Glutamatergic neuron (in vitro differentiated cells): ENCODE data around the gene ANKH. TPM values are rescaled to one million over a fixed set of nuclear protein-coding genes. Genes with fewer than 3 reads are reported as not detected.

ENCODE experiments used
- DNase-seq: peaks from one replicate; pipeline ENCODE4 v3.0.0; 2022
- H3K27ac Mint-ChIP-seq: one replicate; pipeline ENCODE4 v1.8.0; 2020; ENCODE audit warnings: mild to moderate bottlenecking, mixed read lengths, inconsistent platforms; ENCODE audit not compliant: unreplicated experiment
- H3K27me3 Mint-ChIP-seq: one replicate; pipeline ENCODE4 v1.8.0; 2020; ENCODE audit warnings: mild to moderate bottlenecking, moderate library complexity, mixed read lengths, inconsistent platforms; ENCODE audit not compliant: unreplicated experiment
- H3K36me3 Mint-ChIP-seq: one replicate; pipeline ENCODE4 v1.8.0; 2020; ENCODE audit warnings: mild to moderate bottlenecking, mixed read lengths, inconsistent platforms; ENCODE audit not compliant: unreplicated experiment
- H3K4me1 Mint-ChIP-seq: one replicate; pipeline ENCODE4 v1.8.0; 2020; ENCODE audit warnings: mild to moderate bottlenecking, low read depth, mixed read lengths, inconsistent platforms; ENCODE audit not compliant: unreplicated experiment
- H3K4me3 Mint-ChIP-seq: one replicate; pipeline ENCODE4 v1.8.0; 2020; ENCODE audit warnings: mild to moderate bottlenecking, mixed read lengths, inconsistent platforms; ENCODE audit not compliant: unreplicated experiment
- H3K9me3 Mint-ChIP-seq: one replicate; pipeline ENCODE4 v1.8.0; 2020; ENCODE audit warnings: mild to moderate bottlenecking, moderate library complexity, mixed read lengths, inconsistent platforms; ENCODE audit not compliant: unreplicated experiment
- CTCF ChIP-seq: fragments of 200-600 bp; sonication (generic); IDR thresholded peaks from one replicate; pipeline ENCODE4 v1.5.0; 2021; ENCODE audit not compliant: partially characterized antibody, unreplicated experiment
- total RNA-seq: library from RNA; stranded (reverse); fragmentation: NEBNext Ultra II Directional; extraction: Animal tissue kit (Norgen Biotek cat#: 25700); gene quantifications from one replicate; pipeline ENCODE4 v1.2.1, GENCODE V29; 2021; ENCODE audit not compliant: unreplicated experiment

The ANKH gene
- total RNA-seq, 1 donor from 2014 or later, result 83.3 TPM

GRCh38 chr5:14662721-14663260 lies 208.8 kb downstream of the ANKH start:
- no peak overlapping the region for H3K4me3 Mint-ChIP-seq
- no peaks in the 10 kb centered on the region for H3K36me3 Mint-ChIP-seq
- H3K4me1 Mint-ChIP-seq, result peaks cover 10% of the 10 kb centered on the region
- peaks cover 5% of the 10 kb centered on the region for H3K27me3 Mint-ChIP-seq
- H3K27ac Mint-ChIP-seq, result no peak overlapping the region
- no peak for TF ChIP-seq CTCF
- no peak for DNase-seq
- peaks cover 4% of the 10 kb centered on the region for H3K9me3 Mint-ChIP-seq

- H3K4me1 Mint-ChIP-seq, result peaks cover 8% of the 10 kb centered on the region
Observed at GRCh38 chr5:14660833-14661232, 210.7 kb downstream of the ANKH start.

GRCh38 chr5:14659821-14660607 lies 211.6 kb downstream of the ANKH start:
- no peak for DNase-seq
- Mint-ChIP-seq H3K27me3 (peaks cover 3% of the 10 kb centered on the region), H3K9me3 (peaks cover 3% of the 10 kb centered on the region), H3K4me3 (no peak overlapping the region), H3K36me3 (no peaks in the 10 kb centered on the region), H3K4me1 (peaks cover 3% of the 10 kb centered on the region), H3K27ac (no peak overlapping the region)
- TF ChIP-seq CTCF, result no peak

More at GRCh38 chr5:14660833-14661232, 210.7 kb downstream of the ANKH start:
- no peak for TF ChIP-seq CTCF
- H3K36me3 Mint-ChIP-seq, result no peaks in the 10 kb centered on the region
- no peak overlapping the region for H3K4me3 Mint-ChIP-seq
- no peak for DNase-seq
- no peak overlapping the region for H3K27ac Mint-ChIP-seq
- peaks cover 3% of the 10 kb centered on the region for H3K9me3 Mint-ChIP-seq
- H3K27me3 Mint-ChIP-seq, result peaks cover 5% of the 10 kb centered on the region

- no peaks in the 10 kb centered on the region for H3K4me1 Mint-ChIP-seq
- TF ChIP-seq CTCF, result no peak
- H3K36me3 Mint-ChIP-seq, result no peaks in the 10 kb centered on the region
- H3K27ac Mint-ChIP-seq, result no peak overlapping the region
- H3K9me3 Mint-ChIP-seq, result no peaks in the 10 kb centered on the region
- no peaks in the 10 kb centered on the region for H3K27me3 Mint-ChIP-seq
- DNase-seq, result no peak
- no peak overlapping the region for H3K4me3 Mint-ChIP-seq
Observed at GRCh38 chr5:14656898-14657297, 214.7 kb downstream of the ANKH start.

GRCh38 chr5:14655146-14655741 lies 216.3 kb downstream of the ANKH start:
- Mint-ChIP-seq H3K4me3 (no peak overlapping the region), H3K4me1 (no peaks in the 10 kb centered on the region), H3K27me3 (no peaks in the 10 kb centered on the region), H3K9me3 (no peaks in the 10 kb centered on the region), H3K36me3 (no peaks in the 10 kb centered on the region), H3K27ac (no peak overlapping the region)
- DNase-seq, result no peak
- TF ChIP-seq CTCF, result no peak
